ENCODE results near the gene METTL17. TPM values are rescaled to one million over a fixed set of nuclear protein-coding genes. Genes with fewer than 3 reads are reported as not detected.

The METTL17 gene
- total RNA-seq (2022; extraction: Qiagen RNA extraction): 67.0 to 76.5 TPM (median 72.4 TPM) in 5 replicates

DNA sequence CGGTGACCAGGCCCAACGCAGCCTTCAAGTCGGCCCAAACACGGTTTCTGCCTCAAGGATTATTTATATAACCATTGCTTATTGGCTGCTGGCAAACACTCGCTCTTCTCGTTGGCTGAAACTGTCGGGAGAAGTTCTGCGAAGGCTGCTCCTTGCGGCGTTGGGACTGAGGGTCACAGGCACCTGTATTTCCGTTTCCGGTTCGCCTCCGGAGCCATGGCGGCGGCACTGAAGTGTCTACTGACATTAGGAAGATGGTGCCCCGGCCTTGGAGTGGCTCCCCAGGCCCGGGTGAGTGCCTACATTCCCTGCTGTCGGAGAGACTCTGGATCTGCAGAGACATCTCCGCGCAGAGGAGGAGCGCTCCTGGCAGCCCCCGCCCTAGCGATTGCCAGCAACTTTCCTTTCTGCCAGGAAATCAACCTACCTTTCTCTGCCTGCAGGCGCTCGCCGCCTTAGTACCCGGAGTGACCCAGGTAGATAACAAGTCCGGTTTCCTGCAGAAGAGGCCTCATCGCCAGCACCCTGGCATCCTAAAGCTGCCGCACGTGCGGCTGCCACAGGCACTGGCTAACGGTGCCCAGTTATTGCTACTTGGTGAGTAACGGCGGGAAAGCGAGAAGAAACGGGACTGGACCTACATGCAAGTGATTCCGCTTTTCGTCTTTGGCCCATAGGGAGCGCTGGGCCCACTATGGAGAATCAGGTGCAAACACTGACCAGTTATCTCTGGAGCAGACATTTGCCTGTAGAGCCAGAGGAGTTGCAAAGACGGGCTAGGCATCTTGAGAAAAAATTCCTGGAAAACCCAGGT, at the start of gene METTL17:
METTL17 (plus strand) TSS at position 194 of the 814 bp plus-strand sequence; CDS start at position 217, 23 bp downstream.

GRCh38 chr14:20954736-20955537, 34.8 kb upstream of the METTL17 start, which contains the start of gene RNASE2:
Gene RNASE2 (plus strand): TSS chr14:20955487. CDS start chr14:20955772, 285 bp downstream.

GRCh38 chr14:20998674-20999366, 9.0 kb downstream of the METTL17 start, which contains the start of gene SLC39A2:
Gene SLC39A2 (plus strand): TSS chr14:20999293. CDS start chr14:20999447, 154 bp downstream.

DNA sequence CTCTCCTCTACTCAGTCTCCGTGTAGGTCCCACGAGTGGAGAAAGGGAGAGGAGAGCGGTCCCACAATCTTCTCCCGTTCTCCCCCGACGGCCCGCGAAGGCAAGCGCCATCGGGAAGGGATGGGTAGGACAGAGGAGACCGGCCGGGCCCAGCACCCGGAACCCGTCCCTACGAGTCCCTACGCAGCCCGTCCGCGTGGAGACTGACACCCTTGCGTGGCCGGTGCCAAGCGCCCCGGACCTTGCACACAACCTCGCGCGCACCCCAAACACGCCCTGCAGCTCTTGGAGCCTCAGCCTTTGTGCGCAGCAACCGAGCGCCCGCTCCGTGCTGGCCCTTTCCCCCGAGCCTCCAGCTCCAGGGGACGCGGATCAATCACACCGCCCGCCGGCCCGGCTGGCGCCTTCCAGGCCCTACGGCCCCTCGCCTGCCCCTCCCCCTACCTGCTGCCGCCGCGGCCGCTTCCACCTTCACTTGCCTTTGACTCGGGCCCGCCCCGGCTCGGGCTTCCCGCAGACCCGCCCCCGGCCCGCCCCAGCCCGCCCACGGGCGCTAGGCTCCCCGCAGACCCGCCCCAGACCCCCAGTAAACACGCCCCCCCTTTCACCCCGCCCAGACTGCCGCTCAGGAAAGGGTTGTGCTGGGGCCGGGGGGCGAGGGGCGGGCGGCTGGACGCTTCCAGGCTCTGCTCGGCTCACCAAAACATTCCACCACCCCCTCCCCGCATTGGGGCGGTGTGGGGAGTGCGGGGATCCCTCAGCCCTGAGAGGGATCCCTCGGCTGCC, 35.0 kb downstream of the METTL17 start, which contains the start of gene NDRG2:
NDRG2 (minus strand) TSS at position 477 of the 786 bp plus-strand sequence. CDS start 1,746 bp downstream, outside the sequence.

DNA sequence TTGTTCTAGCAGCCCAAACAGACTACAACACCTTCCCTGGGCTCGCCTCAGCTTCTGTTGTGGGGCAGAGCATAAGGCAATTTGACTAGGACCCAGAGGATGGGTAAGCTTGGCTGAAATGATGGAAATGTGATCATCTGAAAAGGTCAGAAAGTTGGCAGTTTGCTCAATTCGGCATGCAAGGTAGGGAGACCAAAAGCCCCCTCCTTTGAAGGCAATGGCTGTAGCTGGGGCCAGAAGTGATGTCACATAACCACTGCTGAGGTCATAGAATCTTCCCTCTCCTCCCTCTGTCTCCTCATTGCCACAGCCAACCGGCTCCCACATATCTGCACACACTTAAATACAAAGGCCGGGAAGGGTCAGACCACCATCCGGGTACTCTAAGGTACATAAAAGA, 40.1 kb downstream of the METTL17 start, which contains the start of gene TPPP2:
TPPP2 (plus strand) TSS at position 301 of the 400 bp plus-strand sequence. CDS start 365 bp downstream, outside the sequence.

DNA sequence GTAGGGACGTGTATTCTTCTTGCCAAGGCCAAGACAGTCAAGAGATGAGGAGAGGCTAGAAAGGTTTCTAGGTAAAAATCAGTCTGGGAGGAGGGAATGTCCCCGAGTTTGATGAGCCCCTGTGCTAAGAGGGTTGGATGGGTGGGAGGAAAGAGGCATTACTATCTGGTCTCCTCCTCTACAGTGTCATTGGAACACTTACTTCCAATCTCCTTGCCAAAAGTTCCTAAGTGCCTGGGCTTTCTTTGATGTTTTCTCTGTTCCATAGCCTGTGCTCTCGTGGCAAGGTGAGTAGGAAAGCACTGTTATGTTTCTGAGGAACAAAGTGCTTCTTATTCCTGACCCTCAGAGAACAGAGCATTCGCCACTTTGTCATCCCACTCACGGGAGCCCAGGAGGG, 44.9 kb downstream of the METTL17 start, which contains the start of gene RNASE13:
RNASE13 (minus strand) TSS at position 101 of the 400 bp plus-strand sequence. CDS start 519 bp downstream, outside the sequence.

GRCh38 chr14:21041676-21042433, 52.1 kb downstream of the METTL17 start, which contains the start of gene RNASE7:
Gene RNASE7 (plus strand): TSS chr14:21042362. CDS start chr14:21042993, 631 bp downstream.

Other genes with a start within 250 kb of the METTL17 start
- gene EDDM3A, start 244.1 kb upstream of the METTL17 start, total RNA-seq (2022; extraction: Qiagen RNA extraction): not detected in 5 replicates
- gene EDDM3B, start 221.6 kb upstream of the METTL17 start, total RNA-seq (2022; extraction: Qiagen RNA extraction): not detected in 5 replicates
- gene RNASE6, start 208.7 kb upstream of the METTL17 start, total RNA-seq (2022; extraction: Qiagen RNA extraction): not detected in 5 replicates
- 0.12 to 0.31 TPM (median 0.15 TPM) in 5 replicates for gene RNASE1, start 187.1 kb upstream of the METTL17 start, total RNA-seq (2022; extraction: Qiagen RNA extraction)
- gene RNASE3, start 98.6 kb upstream of the METTL17 start, total RNA-seq (2022; extraction: Qiagen RNA extraction): not detected in 5 replicates
- gene RNASE2, start 34.5 kb upstream of the METTL17 start, total RNA-seq (2022; extraction: Qiagen RNA extraction): not detected in 5 replicates
- gene SLC39A2, start 9.3 kb downstream of the METTL17 start, total RNA-seq (2022; extraction: Qiagen RNA extraction): not detected in 5 replicates
- 1.7 to 3.3 TPM (median 2.4 TPM) in 5 replicates for gene NDRG2, start 35.1 kb downstream of the METTL17 start, total RNA-seq (2022; extraction: Qiagen RNA extraction)
- not detected in 5 replicates for gene TPPP2, start 40.2 kb downstream of the METTL17 start, total RNA-seq (2022; extraction: Qiagen RNA extraction)
- gene RNASE13, start 44.8 kb downstream of the METTL17 start, total RNA-seq (2022; extraction: Qiagen RNA extraction): not detected in 5 replicates
- gene RNASE7, start 52.4 kb downstream of the METTL17 start, total RNA-seq (2022; extraction: Qiagen RNA extraction): 0.07 TPM in 1 of 5 replicates, not detected in the others
- not detected in 5 replicates for gene RNASE8, start 67.8 kb downstream of the METTL17 start, total RNA-seq (2022; extraction: Qiagen RNA extraction)
- gene ARHGEF40, start 80.3 kb downstream of the METTL17 start, total RNA-seq (2022; extraction: Qiagen RNA extraction): 7.4 to 9.9 TPM (median 8.6 TPM) in 5 replicates
- gene ZNF219, start 108.7 kb downstream of the METTL17 start, total RNA-seq (2022; extraction: Qiagen RNA extraction): 21.4 to 31.3 TPM (median 28.4 TPM) in 5 replicates
- 0.35 to 1.0 TPM (median 0.81 TPM) in 5 replicates for gene TMEM253, start 111.1 kb downstream of the METTL17 start, total RNA-seq (2022; extraction: Qiagen RNA extraction)
- not detected in 5 replicates for gene OR5AU1, start 166.1 kb downstream of the METTL17 start, total RNA-seq (2022; extraction: Qiagen RNA extraction)